Astrocyte of the cerebellum (primary cell): ENCODE data around the gene AOPEP.

ENCODE experiments used
- DNase-seq: peaks from one replicate; pipeline ENCODE4 v3.0.0-alpha.2; 2011; ENCODE audit warnings: low read depth
- H3K4me3 ChIP-seq: 2 replicates; pipeline ENCODE4 v1.5.1; 2011; ENCODE audit warnings: mild to moderate bottlenecking, low read depth, low read length, moderate library complexity
- in situ Hi-C: cut with HindIII; loops from 2 replicates; pipeline ENCODE4 v1.10.0; 2017; ENCODE audit warnings: low sequenced_read_pairs
- TF ChIP-seq, protein P1 (sequence below): IDR thresholded peaks from 2 replicates; pipeline ENCODE4 v1.5.1; 2012; ENCODE audit warnings: low read length, low read depth, moderate library complexity, mild to moderate bottlenecking; ENCODE audit errors: missing control alignments

The AOPEP gene

DNA sequence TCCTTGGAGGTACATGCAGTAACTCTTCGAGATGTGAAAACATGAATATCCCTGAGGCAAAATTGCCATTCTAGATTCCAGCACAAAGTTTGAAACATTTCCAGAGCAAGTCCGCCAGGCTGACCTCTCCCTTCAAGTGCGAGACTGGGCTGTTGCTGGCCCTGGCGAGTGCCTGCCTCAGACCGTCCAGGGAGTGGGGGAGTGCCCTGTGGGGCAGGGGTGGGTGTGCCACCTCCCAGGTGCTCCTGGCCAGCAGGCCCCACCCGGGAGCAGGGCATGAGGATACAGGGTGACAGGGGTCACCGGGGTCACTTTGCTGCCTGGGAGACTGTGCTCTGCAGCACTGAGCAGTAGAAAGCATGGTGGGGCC is 199.9 kb downstream of the AOPEP start:
- in situ Hi-C loops = no loop called here
- no peak for DNase-seq

DNA sequence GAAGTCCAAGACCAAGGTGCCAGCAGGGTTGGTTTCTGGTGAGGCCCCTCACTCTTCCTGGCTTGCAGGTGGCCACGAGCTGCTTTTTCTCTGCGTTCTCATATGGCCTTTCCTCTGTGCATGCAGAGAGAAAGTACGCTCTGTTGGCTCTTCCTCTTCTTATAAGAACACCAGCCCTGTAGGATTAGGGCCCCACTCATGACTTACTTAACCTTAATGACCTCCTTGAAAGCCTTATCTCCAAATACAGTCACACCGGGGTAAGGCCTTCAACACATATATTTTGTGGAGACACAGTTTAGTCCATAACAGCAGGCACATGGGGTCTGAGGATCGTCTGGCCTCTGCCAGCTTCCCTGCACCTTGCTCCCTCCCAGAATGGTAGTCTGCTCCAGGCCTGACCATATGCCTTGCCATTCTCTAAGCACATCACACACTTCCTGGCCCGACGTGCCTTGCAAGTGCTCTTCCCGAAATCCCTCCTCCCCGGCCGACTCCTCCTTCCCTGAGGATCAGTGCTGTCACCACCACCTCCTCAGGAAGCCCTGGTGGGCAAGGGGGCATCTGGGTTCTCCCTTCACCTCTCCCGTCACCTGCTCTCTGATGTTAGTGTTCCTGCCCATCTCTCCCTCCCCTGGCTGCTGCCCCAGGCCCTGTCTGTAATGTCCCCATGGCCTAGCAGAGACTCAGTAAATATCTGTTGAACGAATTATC is 200.7 kb downstream of the AOPEP start:
- DNase-seq = no peak
- TF ChIP-seq, protein P1, sequence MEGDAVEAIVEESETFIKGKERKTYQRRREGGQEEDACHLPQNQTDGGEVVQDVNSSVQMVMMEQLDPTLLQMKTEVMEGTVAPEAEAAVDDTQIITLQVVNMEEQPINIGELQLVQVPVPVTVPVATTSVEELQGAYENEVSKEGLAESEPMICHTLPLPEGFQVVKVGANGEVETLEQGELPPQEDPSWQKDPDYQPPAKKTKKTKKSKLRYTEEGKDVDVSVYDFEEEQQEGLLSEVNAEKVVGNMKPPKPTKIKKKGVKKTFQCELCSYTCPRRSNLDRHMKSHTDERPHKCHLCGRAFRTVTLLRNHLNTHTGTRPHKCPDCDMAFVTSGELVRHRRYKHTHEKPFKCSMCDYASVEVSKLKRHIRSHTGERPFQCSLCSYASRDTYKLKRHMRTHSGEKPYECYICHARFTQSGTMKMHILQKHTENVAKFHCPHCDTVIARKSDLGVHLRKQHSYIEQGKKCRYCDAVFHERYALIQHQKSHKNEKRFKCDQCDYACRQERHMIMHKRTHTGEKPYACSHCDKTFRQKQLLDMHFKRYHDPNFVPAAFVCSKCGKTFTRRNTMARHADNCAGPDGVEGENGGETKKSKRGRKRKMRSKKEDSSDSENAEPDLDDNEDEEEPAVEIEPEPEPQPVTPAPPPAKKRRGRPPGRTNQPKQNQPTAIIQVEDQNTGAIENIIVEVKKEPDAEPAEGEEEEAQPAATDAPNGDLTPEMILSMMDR = no peak
- no peak overlapping the region for H3K4me3 ChIP-seq
- in situ Hi-C loops = no loop called here

More for the DNA sequence above, 199.9 kb downstream of the AOPEP start:
- H3K4me3 ChIP-seq = no peak overlapping the region
- TF ChIP-seq, protein P1 = no peak

DNA sequence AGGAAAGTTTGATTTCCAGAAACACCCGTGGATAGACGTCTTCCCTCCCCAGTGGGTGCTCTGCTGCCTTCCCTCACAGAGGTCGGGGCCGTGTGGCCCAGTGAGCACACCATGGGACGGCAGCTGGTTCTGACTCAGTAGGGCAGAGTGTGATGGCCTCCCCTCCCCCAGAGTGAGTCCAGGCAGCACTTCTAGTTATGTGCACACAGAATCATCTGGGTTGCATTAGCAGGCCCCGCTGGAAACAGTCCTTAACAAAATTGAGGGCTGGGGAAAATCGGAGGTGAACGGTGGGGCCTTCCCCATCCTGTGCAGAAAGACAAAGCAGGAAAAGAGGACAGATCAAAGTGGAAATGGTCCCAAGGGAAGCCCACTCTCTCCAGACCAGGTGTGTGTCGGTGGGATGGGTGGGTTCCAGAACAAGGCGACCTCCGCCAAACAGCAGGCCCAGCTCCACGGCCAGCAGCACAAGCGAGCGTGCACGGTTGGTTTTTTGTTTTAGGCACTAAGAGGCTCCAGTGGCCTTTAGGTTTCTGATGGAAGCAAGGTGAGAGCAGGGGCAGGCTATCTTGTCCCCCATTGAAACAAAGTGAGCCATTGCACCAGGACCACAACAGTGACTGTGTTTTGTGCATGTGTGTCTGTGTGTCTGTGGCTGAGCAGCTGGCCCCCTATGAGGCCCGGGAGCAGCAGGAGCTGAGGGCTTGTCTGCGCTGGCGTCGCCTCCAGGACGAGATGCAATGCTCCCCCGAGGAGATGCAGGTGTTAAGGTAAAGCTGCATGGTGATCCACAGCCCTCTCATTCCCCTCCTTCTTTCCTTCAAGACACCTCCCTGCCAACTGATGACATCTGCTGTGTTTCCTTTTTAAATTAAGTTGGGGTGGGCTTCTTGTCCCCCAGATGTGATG is 201.5 kb downstream of the AOPEP start:
- TF ChIP-seq, protein P1 = no peak
- H3K4me3 ChIP-seq = no peak overlapping the region
- DNase-seq = no peak
- in situ Hi-C loops = no loop called here

DNA sequence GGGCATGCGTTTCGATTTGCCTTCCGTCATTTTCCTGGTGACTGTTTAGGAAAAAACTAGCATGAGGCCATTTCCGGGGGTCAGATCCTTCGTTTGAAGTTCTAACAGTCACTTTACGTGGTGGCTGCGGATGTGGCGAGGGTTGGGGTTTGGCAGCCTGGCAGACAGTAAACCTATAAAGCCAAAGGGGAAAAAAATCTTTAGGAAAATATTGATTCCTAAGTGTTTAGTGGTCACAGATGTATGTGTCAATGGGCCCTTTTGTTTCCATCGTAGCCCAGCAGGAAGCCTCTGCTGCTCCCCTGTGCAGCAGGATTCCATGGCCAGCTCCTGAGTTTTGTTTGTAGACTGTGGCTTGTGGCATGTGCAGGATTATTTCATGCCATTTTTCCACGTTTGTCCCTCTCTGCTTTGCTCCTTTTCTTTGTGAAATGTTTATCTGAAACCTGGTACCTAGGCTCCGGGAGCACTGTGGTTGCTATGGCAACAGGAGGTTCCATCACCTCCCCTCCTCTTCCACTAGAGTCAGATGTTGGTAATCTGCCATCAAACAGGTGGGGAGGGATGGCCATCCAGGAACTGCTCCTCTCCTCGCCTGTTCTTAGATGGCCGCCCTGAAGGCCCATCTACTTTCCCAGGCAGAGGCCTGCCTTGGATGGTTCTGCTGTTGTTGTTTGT is 202.3 kb downstream of the AOPEP start:
- peak; percentile 65 for DNase-seq
- no peak overlapping the region for H3K4me3 ChIP-seq
- in situ Hi-C loops = no loop called here
- TF ChIP-seq, protein P1 = no peak

DNA sequence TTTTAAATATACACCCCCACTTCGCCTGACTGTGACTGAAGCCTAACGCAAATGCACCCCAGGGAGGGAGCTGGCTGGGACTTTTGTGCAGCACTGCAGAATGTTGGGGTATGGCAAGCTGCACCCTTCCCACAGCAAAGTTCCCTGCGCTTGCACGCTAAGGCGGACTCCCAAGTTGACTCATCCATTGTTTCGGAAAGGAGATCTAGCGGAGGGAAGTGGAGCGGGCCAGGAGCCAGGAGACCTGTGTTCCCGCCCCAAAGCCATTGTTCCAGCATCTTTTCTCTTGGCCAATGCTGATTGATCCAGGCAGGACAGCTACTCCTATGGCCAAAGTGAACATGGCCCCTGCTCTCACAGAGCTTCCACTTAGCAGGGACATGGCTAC is 202.9 kb downstream of the AOPEP start:
- TF ChIP-seq, protein P1 = no peak
- in situ Hi-C loops = no loop called here
- H3K4me3 ChIP-seq = no peak overlapping the region
- peak; percentile 76 for DNase-seq

DNA sequence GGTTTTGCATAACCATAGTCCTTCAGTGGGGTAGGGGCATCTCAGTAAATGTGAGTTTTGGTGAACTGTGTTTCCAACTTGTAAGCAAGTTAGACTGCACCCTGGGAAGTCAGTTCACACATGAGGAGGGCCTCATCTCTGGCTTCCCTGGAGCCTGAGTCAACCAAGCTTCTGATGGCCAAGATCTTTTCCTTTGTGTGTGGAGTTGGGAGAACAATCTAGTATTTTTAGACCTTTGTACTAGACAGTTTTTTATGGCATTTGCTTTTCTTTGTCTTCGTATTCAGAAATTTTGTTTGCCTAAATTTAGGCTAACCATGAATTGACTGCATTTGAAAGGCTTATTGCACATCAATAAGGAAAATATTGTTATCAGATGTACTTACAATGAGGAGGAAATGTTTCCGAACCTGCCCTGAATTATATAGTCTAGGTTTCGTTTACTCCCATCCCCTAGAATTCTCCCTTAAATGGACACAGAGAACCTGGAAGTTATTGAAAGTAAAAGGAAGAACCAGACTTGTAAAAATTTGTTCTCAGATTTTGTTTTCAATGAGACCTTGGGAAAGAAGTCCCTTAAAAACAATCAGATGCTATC is 204.6 kb downstream of the AOPEP start:
- in situ Hi-C loops = no loop called here
- no peak for DNase-seq
- TF ChIP-seq, protein P1 = no peak
- H3K4me3 ChIP-seq = no peak overlapping the region
